Erythroblast (primary cell): Measurements from ENCODE around the gene METRN.
"Not testable (repeated sequence)": the region's sequence is repeated elsewhere in the genome, so short reads cannot be mapped to it uniquely, and the experiment has no call there.

ENCODE experiments used
- GATA1 ChIP-seq: IDR thresholded peaks from 2 replicates; pipeline ENCODE4 v1.6.1; 2011; ENCODE audit warnings: low read depth, mild to moderate bottlenecking, control low read depth, low read length, moderate library complexity
- POLR2A ChIP-seq: IDR thresholded peaks from 2 replicates; pipeline ENCODE4 v1.6.1; 2011; ENCODE audit warnings: mild to moderate bottlenecking, low read length

GRCh38 chr16:754121-754607 lies 39.2 kb downstream of the METRN start:
- not testable (repeated sequence) for TF ChIP-seq POLR2A, GATA1
